Globus pallidus (tissue), 1 donor: ENCODE data around the gene CST4.
"Not testable (repeated sequence)": the region's sequence is repeated elsewhere in the genome, so short reads cannot be mapped to it uniquely, and the experiment has no call there.

Experiments
- DNase-seq: peaks from one replicate; pipeline ENCODE4 v3.0.0-alpha.2; 2015; ENCODE audit warnings: low spot score

The CST4 gene

GRCh38 chr20:23687986-23688385, 852 bp downstream of the CST4 start:
- DNase-seq: no peak

GRCh38 chr20:23686046-23686750, 2.6 kb downstream of the CST4 start:
- DNase-seq: no peak

GRCh38 chr20:23685529-23685896, 3.3 kb downstream of the CST4 start:
- DNase-seq: not testable (repeated sequence)

- no peak for DNase-seq
Measured at GRCh38 chr20:23684261-23684660, 4.6 kb downstream of the CST4 start.

- no peak for DNase-seq
Measured at GRCh38 chr20:23683807-23684206, 5.0 kb downstream of the CST4 start.

GRCh38 chr20:23683281-23683680, 5.6 kb downstream of the CST4 start:
- DNase-seq: no peak

GRCh38 chr20:23680146-23680545, 8.7 kb downstream of the CST4 start:
- DNase-seq: no peak

- no peak for DNase-seq
Measured at GRCh38 chr20:23679133-23680092, 9.4 kb downstream of the CST4 start.

GRCh38 chr20:23673209-23673608, 15.6 kb downstream of the CST4 start:
- no peak for DNase-seq

GRCh38 chr20:23672158-23672557, 16.7 kb downstream of the CST4 start:
- DNase-seq: no peak

GRCh38 chr20:23671479-23671878, 17.4 kb downstream of the CST4 start:
- no peak for DNase-seq

GRCh38 chr20:23670361-23670760, 18.5 kb downstream of the CST4 start:
- DNase-seq: peak; percentile 11

GRCh38 chr20:23669866-23670265, 19.0 kb downstream of the CST4 start:
- no peak for DNase-seq

GRCh38 chr20:23669327-23669726, 19.5 kb downstream of the CST4 start:
- DNase-seq: no peak

- peak; percentile 14 for DNase-seq
Measured at GRCh38 chr20:23668477-23668951, 20.3 kb downstream of the CST4 start.

GRCh38 chr20:23667666-23668065, 21.2 kb downstream of the CST4 start:
- DNase-seq: no peak

- DNase-seq: no peak
Measured at GRCh38 chr20:23666698-23667097, 22.1 kb downstream of the CST4 start.

GRCh38 chr20:23666189-23666588, 22.6 kb downstream of the CST4 start:
- DNase-seq: no peak

GRCh38 chr20:23664954-23665353, 23.9 kb downstream of the CST4 start:
- DNase-seq: no peak

GRCh38 chr20:23664046-23664445, 24.8 kb downstream of the CST4 start:
- not testable (repeated sequence) for DNase-seq

GRCh38 chr20:23663180-23663579, 25.7 kb downstream of the CST4 start:
- no peak for DNase-seq

- no peak for DNase-seq
Measured at GRCh38 chr20:23662276-23662870, 26.5 kb downstream of the CST4 start.

GRCh38 chr20:23661002-23661429, 27.8 kb downstream of the CST4 start:
- DNase-seq: no peak
